ENCODE measurements around the gene JMJD6. TPM values are rescaled to one million over a fixed set of nuclear protein-coding genes. Genes with fewer than 3 reads are reported as not detected.

The JMJD6 gene
- total RNA-seq, 2 donors from 2014 or later = 27.2 to 31.3 TPM

- intact Hi-C loops (cut with DNase I, micrococcal nuclease) = no loop called here
- ATAC-seq (peak; percentile 86), DNase-seq (peak; percentile 99 to 100)
These were observed 55.1 kb downstream of the JMJD6 start for GRCh38 chr17:76671123-76671911.

GRCh38 chr17:76670718-76671122, 55.7 kb downstream of the JMJD6 start:
- DNase-seq = no peak
- ATAC-seq = no peak

DNA sequence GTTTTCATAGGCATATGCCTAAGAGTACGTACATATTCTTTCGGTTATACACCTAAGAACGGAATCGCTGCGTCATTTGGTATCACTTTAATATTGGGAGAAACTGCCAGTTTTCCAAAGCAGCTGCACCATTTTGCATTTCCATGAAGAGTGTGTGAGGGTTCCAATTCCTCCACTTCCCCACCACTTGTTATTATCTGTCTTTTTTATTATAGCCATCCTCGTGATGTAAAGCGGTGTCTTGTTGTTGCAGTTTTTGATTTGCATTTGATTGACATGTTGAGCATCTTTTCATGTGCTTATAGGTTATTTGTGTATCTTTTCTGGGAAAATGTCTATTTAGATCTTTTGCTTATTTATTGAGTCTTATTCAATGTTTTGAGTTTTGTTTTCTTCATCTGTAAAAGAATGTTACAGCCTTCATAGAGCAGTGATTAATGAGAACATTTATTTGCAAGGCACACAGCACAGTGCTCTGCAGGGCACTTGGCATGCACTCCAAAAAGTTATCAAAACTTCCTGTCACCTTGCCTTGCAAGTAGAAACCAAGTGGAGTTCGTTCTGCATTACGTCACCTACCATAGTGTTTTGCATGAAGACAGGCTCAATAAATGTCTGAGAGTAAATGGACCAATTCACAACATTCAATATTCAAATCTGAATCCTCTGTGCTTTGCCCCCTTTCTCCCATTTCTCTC, 56.2 kb downstream of the JMJD6 start:
- peak; percentile 26 for ATAC-seq
- no peak for DNase-seq
- intact Hi-C loops (cut with DNase I, micrococcal nuclease) = no loop called here

More at GRCh38 chr17:76670718-76671122, 55.7 kb downstream of the JMJD6 start:
- intact Hi-C loops (cut with DNase I, micrococcal nuclease) = no loop called here

Small RNAs within 50 kb of the gene (microRNA-seq; reads per million reads assigned to microRNA genes)
- 0 to 1.4 reads per million in 2 donors for gene MIR636

Other genes with a start within 250 kb of the JMJD6 start
- gene RHBDF2, start 225.2 kb downstream of the JMJD6 start, total RNA-seq = 10 to 100 TPM; 11.6 to 12.8 TPM
- 10 to 100 TPM in 1 of 2 donors, 1 to 10 TPM in 1; 9.0 to 12.2 TPM for gene CYGB, start 188.9 kb downstream of the JMJD6 start, total RNA-seq
- gene PRCD, start 186.6 kb downstream of the JMJD6 start, total RNA-seq = 1 to 10 TPM in 1 of 2 donors, under 1 TPM in 1; 0.92 to 2.3 TPM
- gene ST6GALNAC2, start 140.7 kb downstream of the JMJD6 start, total RNA-seq = 1 to 10 TPM; 3.9 to 4.5 TPM
- gene ST6GALNAC1, start 82.8 kb downstream of the JMJD6 start, total RNA-seq = 100 to 1,000 TPM; 322 to 434 TPM
- 10 to 100 TPM; 12.0 to 37.2 TPM for gene MXRA7, start 15.6 kb downstream of the JMJD6 start, total RNA-seq
- gene METTL23, start 233 bp upstream of the JMJD6 start, total RNA-seq = 10 to 100 TPM; 23.4 to 25.0 TPM
- 100 to 1,000 TPM; 138 to 156 TPM for gene SRSF2, start 10.7 kb upstream of the JMJD6 start, total RNA-seq
- 10 to 100 TPM; 39.1 to 43.0 TPM for gene MFSD11, start 11.5 kb upstream of the JMJD6 start, total RNA-seq
- under 1 TPM; 0.36 to 0.46 TPM for gene MGAT5B, start 141.8 kb upstream of the JMJD6 start, total RNA-seq

Measured in left colon (tissue), 2 donors.